ENCODE results near the gene CA5B. TPM values are rescaled to one million over a fixed set of nuclear protein-coding genes. Genes with fewer than 3 reads are reported as not detected.
"Not testable (repeated sequence)": the region's sequence is repeated elsewhere in the genome, so short reads cannot be mapped to it uniquely, and the experiment has no call there.

Gene CA5B
- 11.0 and 13.8 TPM in 2 replicates for total RNA-seq (2014; rRNA removed; shearing (Covaris generic))
- polyA plus RNA-seq (2014; cell fraction: nucleus; rRNA removed) = 5.2 TPM in 2 replicates

- DNase-seq (ENCODE audit: extremely low read depth, low read depth) = peak; percentile 91
Measured at GRCh38 chrX:15737959-15738902, at the start of gene CA5B. Gene CA5B, plus strand, starts transcription at chrX:15738270. Its CDS starts 11,754 bp downstream, at chrX:15750024.

GRCh38 chrX:15694941-15695451 is 43.1 kb upstream of the CA5B start:
- DNase-seq (ENCODE audit: extremely low read depth, low read depth) = no peak

- DNase-seq (ENCODE audit: extremely low read depth, low read depth) = no peak
Measured at GRCh38 chrX:15696516-15696915, 41.6 kb upstream of the CA5B start.

GRCh38 chrX:15702488-15703371 is 35.3 kb upstream of the CA5B start:
- DNase-seq (ENCODE audit: extremely low read depth, low read depth) = no peak

- DNase-seq (ENCODE audit: extremely low read depth, low read depth) = not testable (repeated sequence)
Measured at GRCh38 chrX:15703809-15704208, 34.3 kb upstream of the CA5B start.

GRCh38 chrX:15704273-15704672 is 33.8 kb upstream of the CA5B start:
- DNase-seq (ENCODE audit: extremely low read depth, low read depth) = not testable (repeated sequence)

- DNase-seq (ENCODE audit: extremely low read depth, low read depth) = no peak
Measured at GRCh38 chrX:15714529-15714928, 23.5 kb upstream of the CA5B start.

- DNase-seq (ENCODE audit: extremely low read depth, low read depth) = no peak
Measured at GRCh38 chrX:15718283-15718970, 19.6 kb upstream of the CA5B start.

GRCh38 chrX:15719324-15719968 is 18.6 kb upstream of the CA5B start:
- no peak for DNase-seq (ENCODE audit: extremely low read depth, low read depth)

GRCh38 chrX:15721911-15722310 is 16.2 kb upstream of the CA5B start:
- no peak for DNase-seq (ENCODE audit: extremely low read depth, low read depth)

GRCh38 chrX:15723887-15724517 is 14.1 kb upstream of the CA5B start:
- DNase-seq (ENCODE audit: extremely low read depth, low read depth) = no peak

GRCh38 chrX:15724911-15725310 is 13.2 kb upstream of the CA5B start:
- no peak for DNase-seq (ENCODE audit: extremely low read depth, low read depth)

- DNase-seq (ENCODE audit: extremely low read depth, low read depth) = not testable (repeated sequence)
Measured at GRCh38 chrX:15731368-15731767, 6.7 kb upstream of the CA5B start.

- no peak for DNase-seq (ENCODE audit: extremely low read depth, low read depth)
Measured at GRCh38 chrX:15737190-15737958, 696 bp upstream of the CA5B start.

- DNase-seq (ENCODE audit: extremely low read depth, low read depth) = no peak
Measured at GRCh38 chrX:15739886-15740285, 1.8 kb downstream of the CA5B start.

- no peak for DNase-seq (ENCODE audit: extremely low read depth, low read depth)
Measured at GRCh38 chrX:15744181-15744867, 6.3 kb downstream of the CA5B start.

GRCh38 chrX:15745179-15745578 is 7.1 kb downstream of the CA5B start:
- DNase-seq (ENCODE audit: extremely low read depth, low read depth) = no peak

GRCh38 chrX:15746651-15747050 is 8.6 kb downstream of the CA5B start:
- not testable (repeated sequence) for DNase-seq (ENCODE audit: extremely low read depth, low read depth)
